ENCODE data around the gene KIAA0408.

GRCh38 chr6:127462376-127462775 lies 3.2 kb upstream of the KIAA0408 start:
- no peak for TF ChIP-seq CTCF (conservative IDR thresholded peaks at IDR 0.05; ENCODE audit: low read length)
- no peak for TF ChIP-seq EZH2phosphoT487 (IDR thresholded peaks at IDR 0.05; ENCODE audit: borderline replicate concordance, low read depth, low read length)

Measured in OCI-LY7 (cell line).